Right renal pelvis (tissue), 4 donors: ENCODE results near the gene HOXA5. TPM values are rescaled to one million over a fixed set of nuclear protein-coding genes. Genes with fewer than 3 reads are reported as not detected.

Source experiments
- DNase-seq, 4 donors: peaks; one replicate each; pipeline ENCODE4 v3.0.0-alpha.2; 2013; ENCODE audit warnings: low read depth in 4 of 4, low spot score in 3 of 4, missing footprints in 1 of 4
- polyA plus RNA-seq, 4 donors: library from polyadenylated mRNA; unstranded; fragments of 120-200 nt; gene quantifications; one replicate each; pipeline ENCODE4 v1.2.1, GENCODE V29; 2013; ENCODE audit not compliant: insufficient read length in 4 of 4

The HOXA5 gene
- polyA plus RNA-seq, 4 donors: 71.9 to 83.8 (median 78.1) TPM

DNA sequence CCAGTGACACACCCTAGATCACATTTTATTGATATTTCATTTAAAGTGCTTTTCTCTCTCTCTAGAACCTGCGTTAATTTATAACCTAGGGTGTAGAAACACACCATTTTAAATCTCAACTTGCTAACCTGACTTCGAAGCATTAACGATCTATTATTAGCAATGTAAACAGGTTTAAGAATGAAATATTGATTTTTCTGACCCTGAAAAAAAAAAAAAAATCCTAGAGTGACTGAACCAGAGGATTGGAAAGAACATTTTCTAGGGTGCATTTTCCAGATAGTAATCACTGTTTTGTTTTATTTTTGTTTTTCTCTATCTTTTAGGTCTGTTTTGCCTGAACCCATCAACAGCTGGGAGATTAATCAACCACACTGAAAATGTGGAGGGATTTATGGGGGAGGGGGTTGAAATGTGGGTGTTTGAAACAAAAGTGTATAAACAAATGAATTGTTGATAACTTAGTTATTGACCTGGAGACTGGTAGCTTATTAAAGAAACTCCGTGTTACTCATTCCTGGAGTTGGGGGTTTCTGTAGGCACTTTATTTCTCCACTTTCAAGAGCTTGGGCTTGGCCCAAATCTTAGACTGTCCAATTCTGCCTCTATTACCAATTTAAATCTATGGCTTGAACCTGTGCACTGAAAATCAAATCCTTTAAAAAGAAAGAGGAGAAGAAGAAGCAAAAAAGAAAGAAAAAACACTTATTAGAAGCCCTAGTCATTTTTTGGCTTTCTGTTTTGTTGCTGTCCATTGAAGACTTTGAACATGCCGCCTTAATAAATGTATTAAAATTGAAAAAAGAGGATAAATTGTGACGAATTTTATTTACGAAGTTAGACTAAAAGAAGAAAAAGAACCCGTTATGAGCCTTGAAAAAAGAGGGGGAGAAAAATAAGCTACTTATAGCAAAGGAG is 43.8 kb downstream of the HOXA5 start:
- DNase-seq: peak in 2 of 4 donors; percentile 12 to 13

DNA sequence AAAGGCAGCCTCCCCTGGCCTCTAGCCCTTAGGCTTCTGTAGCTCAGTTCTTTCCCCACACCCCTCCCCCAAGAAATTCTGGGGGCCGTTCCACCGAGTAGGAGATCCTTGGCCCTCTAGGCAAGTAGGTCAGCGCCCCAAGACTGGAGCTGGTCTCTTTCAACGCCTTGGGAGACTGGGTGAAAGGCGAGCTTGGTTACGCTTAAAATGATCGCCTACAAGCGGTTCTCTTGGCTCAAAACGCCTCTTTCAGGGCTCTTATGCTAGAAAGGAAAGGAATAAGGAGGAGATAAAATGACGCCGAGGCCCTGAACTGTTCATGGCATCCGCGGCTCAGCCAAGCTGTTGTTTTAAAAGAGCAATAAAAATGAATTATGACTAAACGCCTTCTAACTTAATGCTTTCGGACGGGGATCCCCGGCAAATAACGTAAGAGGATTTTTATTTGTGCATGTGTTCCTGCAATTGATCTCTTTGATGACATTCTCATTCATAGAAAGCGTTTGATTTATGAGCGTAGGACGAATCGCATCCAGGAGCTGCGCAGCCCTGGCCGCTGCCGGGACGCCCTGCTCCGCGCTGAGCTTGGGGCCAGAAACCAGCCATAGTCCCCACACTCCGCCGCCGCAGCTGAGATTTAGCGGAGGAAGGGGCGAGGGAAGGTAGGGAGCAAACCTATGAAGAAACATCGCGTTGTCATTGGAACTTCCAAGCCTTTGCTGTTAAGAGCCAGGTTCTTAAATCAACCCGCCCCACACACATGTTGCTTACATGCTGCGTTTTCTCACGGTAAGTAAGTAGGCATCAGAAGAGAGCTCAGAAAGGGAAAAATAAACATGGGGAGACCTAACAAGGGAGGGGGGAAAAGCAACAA is 44.7 kb downstream of the HOXA5 start:
- peak in 2 of 4 donors; percentile 74 to 80 for DNase-seq

GRCh38 chr7:27097686-27098577 is 45.5 kb downstream of the HOXA5 start:
- DNase-seq: peak in 2 of 4 donors; percentile 7 to 16

GRCh38 chr7:27096768-27097514 is 46.5 kb downstream of the HOXA5 start:
- peak in 2 of 4 donors; percentile 48 to 51 for DNase-seq

- peak in 2 of 4 donors; percentile 77 to 85 for DNase-seq
Measured at GRCh38 chr7:27095897-27096767, 47.3 kb downstream of the HOXA5 start, which contains the start of gene HOXA1. Gene HOXA1 (minus strand): TSS chr7:27096000. CDS start chr7:27095912, 88 bp downstream.

DNA sequence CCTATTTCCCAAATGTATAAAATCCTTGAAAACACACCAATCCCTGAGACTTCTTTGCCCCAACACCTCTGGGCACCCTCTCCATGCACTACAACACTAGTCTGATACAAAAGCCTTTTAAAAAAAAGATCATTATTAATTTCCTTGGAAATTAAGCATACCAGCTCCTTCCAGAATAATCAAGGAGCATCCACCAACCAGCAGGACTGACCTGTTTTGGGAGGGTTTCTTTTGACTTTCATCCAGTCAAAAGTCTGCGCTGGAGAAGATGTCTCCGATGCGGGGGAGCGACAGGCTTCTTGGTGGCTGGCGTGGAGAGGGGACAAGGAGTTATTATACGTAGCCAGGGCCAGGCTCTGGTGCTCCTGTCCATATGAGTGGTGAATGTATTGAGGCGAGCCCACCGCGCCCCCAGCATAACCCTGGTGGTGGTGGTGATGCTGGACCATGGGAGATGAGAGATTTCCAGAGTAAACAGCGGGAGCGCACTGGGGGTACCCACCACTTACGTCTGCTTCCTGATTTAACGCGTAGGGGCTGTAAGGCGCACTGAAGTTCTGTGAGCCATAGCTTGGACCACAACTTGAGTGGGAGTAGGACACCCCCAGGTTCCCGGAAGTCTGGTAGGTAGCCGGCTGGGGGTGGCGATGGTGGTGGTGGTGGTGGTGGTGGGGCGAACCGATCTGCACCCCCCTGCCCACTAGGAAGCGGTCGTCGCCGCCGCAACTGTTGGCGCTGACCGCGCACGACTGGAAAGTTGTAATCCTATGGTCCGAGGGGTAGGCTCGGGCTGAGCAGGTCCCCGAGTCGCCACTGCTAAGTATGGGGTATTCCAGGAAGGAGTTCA is 48.2 kb downstream of the HOXA5 start:
- DNase-seq: peak in 2 of 4 donors; percentile 15 to 37

GRCh38 chr7:27094304-27095049 is 49.0 kb downstream of the HOXA5 start:
- DNase-seq: peak in 2 of 4 donors; percentile 7 to 22

DNA sequence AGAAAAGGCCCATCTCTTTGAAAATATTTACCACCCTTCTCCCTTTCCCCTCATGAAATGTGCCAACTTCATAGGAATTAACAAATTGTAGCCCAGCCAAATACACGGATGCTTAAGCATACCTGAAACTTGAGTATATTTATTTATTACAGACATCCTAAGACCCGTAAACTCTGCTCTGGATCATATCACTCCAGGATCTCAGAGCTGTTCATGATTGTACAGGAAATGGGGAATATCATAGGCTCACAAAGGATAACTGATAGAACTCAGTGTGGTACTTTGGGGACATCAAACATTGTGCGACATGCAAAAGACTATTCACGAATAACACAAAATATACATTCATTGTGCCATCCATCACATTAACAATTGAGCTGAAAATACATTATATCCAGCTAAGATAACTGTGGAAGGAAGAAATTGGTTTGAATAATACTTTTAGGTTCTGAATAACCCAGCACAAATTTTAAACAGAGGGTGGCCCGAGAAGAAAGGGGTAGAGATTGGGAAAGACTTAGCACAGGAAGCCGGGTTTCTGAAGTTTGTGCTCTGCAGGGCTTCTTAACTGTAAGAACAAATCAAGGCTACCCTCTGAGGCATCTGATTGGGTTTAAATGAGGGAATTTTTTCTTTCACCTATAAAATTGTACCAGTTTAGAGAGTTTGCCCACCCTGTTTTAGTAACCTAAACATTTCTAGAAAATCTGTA is 50.1 kb downstream of the HOXA5 start:
- DNase-seq: no peak

- DNase-seq: peak in 1 of 4 donors; percentile 23
Measured at GRCh38 chr7:27092819-27093110, 50.7 kb downstream of the HOXA5 start.

GRCh38 chr7:27091941-27092818 is 51.3 kb downstream of the HOXA5 start:
- peak in 1 of 4 donors; percentile 38 for DNase-seq

DNA sequence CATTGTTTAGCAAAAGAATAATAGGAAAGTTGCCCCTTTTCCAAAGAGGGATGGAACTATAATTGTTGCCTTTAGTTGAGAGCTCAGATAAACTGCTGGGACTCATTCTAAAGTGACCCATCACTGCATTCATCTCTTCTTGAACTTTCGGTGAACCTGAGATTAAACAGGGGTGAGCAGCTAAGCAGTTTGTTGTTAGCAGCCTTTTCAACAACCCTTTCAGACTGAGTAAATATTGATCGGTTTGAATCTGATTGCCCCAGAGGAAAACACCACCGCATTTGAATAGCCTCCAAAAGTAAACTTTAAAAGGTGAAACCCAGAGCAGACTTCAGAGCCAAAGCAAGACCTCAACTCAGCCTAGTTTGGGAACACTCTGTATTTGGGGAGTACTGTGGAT is 52.4 kb downstream of the HOXA5 start:
- peak in 1 of 4 donors; percentile 19 for DNase-seq
